Measurements from ENCODE around the gene OMP. TPM values are rescaled to one million over a fixed set of nuclear protein-coding genes. Genes with fewer than 3 reads are reported as not detected.

OMP gene
- total RNA-seq, 2 donors from 2014 or later = 0.76 TPM; not detected in 1

DNA sequence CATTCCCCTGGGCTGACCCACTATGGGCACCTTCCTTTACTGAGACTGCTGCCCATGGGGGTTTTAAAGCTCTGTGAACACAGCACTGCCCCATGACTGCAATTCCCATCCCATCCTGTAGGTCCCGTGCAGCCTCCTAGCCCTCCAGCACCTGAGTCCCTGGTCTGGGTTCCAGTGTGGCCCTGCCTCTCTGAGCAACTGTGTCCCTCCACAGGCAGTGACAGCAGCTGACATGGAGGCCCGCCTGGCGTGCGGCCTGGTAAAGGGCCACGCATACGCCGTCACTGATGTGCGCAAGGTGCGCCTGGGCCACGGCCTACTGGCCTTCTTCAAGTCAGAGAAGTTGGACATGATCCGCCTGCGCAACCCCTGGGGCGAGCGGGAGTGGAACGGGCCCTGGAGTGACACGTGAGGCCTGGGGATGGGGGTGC lies 12.6 kb downstream of the OMP start:
- intact Hi-C loops (cut with DNase I) = no loop called here
- no peak for DNase-seq (ENCODE audit: low spot score)

DNA sequence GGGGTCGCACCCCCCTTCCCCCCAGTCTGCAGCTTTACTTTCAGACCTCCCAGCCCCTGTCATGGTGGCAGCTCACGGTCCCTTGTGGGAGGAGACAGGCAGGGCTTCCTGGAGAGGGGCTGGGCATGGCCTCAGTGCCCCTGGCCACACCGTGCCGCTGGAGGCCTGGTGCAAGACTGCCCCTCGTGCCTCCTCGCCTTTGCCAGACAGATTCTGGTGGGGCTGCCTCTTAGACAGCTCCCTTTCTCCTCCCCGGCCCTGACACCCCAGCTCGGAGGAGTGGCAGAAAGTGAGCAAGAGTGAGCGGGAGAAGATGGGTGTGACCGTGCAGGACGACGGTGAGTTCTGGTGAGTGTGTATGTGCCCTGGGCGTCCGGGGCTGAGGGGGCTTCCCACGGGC lies 13.3 kb downstream of the OMP start:
- intact Hi-C loops (cut with DNase I) = no loop called here
- no peak for DNase-seq (ENCODE audit: low spot score)

DNA sequence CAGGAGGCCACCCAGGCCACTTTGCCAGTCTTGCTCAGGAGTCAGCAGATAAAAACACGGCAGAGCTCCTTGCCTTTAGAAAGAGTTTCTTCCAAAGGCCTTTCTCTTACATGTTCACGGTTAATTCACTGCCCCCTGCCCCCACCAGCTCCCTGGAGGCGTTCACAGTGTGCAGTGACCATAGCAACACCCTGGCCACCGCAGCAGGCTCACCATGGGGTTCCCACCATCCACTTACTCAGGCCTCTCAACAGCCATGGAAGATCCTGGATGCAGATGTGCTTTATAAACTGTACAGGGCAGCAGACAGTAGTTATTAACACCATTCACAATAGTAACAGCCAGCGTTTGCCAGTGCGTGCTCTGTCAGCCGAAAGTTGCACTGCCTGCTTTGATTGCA lies 14.9 kb downstream of the OMP start:
- no peak for DNase-seq (ENCODE audit: low spot score)
- intact Hi-C loops (cut with DNase I) = no loop called here

DNA sequence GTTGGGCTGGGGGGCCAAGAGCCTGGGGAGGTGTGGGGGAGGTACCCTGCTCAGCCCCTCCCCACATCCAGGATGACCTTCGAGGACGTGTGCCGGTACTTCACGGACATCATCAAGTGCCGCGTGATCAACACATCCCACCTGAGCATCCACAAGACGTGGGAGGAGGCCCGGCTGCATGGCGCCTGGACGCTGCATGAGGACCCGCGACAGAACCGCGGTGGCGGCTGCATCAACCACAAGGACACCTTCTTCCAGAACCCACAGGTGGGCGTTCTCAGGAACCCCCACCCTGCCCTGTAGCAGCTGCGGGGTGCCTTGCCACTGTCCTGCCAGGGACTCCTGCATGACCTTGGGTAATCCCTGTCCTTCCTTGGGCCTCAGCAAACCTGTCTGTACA lies 15.4 kb downstream of the OMP start:
- no peak for DNase-seq (ENCODE audit: low spot score)
- intact Hi-C loops (cut with DNase I) = no loop called here

DNA sequence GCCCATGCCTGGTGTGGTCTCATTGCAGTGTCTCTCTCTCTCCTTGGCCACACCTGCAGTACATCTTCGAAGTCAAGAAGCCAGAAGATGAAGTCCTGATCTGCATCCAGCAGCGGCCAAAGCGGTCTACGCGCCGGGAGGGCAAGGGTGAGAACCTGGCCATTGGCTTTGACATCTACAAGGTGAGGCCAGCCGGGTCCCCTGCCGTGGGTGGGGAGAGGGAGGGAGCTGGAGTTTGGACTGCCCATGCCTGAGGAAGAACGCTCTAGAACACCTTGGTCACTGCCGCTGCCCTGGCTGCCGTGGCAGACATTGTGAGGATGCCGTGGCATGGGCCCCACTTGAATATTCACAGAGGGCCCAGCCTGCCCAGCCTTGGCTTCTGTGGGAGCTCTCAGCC lies 16.3 kb downstream of the OMP start:
- intact Hi-C loops (cut with DNase I) = no loop called here
- no peak for DNase-seq (ENCODE audit: low spot score)

DNA sequence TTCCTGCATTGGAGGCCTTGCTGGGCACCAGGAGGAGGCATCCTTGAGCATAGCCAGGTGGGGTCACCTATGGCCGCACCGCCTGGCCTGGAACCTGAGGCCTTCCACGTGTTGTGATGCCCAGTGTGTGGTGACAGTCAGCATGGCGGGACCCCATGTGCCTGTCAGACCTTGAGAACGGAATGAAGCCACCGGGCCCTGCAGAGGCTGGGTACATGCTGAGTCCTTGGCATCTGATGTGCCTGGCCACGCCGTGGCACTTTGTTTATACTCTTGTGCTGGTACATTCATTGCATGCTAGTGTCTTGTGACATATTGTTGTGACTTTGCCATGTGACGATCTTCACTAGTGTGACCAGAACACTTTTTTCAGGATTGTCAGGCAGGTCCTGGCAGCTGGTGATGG lies 16.9 kb downstream of the OMP start:
- DNase-seq (ENCODE audit: low spot score) = no peak
- intact Hi-C loops (cut with DNase I) = no loop called here

DNA sequence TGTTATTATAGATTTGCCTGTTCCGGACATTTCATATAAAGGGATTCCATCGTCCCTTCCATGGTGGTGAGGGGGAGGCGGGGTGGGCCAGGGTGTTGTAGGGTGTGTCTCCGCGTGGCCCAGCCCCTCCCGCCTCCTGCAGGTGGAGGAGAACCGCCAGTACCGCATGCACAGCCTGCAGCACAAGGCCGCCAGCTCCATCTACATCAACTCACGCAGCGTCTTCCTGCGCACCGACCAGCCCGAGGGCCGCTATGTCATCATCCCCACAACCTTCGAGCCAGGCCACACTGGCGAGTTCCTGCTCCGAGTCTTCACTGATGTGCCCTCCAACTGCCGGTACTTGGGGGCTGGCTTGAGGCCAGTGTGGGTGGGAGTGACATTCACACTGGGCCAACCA lies 17.9 kb downstream of the OMP start:
- intact Hi-C loops (cut with DNase I) = loop anchor here (10.0 kb wide), 2 partner anchors 424 to 434 kb away; no protein-coding TSS in a partner anchor
- no peak for DNase-seq (ENCODE audit: low spot score)

DNA sequence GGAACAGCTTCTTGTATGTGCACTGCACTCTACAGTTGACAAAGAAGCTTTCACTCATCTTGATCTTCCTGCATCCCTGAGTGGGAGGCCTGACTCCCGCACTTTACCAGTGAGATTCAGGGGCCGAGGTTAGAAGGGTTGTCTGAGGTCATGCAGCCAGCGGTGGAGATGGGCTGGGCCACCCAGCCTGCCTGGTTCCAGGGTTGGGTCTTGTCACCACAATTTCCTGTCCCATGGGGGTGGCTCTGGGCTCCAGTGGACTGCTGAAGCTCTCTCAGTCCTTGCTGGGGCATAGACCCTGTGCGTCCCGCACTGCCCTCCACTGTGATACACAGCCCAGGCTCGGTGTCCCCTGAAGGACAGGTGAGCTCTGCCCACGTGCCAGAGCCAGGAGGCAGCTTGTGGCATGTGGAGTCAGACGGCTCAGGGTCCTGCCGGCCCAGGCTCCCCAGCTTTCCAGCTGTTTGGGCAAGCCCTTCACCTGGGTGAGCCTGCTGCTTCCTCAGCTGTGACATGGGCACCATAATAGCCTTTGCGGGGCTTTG lies 18.5 kb downstream of the OMP start:
- intact Hi-C loops (cut with DNase I) = loop anchor here (10.0 kb wide), 2 partner anchors 424 to 434 kb away; no protein-coding TSS in a partner anchor
- DNase-seq (ENCODE audit: low spot score) = no peak

DNA sequence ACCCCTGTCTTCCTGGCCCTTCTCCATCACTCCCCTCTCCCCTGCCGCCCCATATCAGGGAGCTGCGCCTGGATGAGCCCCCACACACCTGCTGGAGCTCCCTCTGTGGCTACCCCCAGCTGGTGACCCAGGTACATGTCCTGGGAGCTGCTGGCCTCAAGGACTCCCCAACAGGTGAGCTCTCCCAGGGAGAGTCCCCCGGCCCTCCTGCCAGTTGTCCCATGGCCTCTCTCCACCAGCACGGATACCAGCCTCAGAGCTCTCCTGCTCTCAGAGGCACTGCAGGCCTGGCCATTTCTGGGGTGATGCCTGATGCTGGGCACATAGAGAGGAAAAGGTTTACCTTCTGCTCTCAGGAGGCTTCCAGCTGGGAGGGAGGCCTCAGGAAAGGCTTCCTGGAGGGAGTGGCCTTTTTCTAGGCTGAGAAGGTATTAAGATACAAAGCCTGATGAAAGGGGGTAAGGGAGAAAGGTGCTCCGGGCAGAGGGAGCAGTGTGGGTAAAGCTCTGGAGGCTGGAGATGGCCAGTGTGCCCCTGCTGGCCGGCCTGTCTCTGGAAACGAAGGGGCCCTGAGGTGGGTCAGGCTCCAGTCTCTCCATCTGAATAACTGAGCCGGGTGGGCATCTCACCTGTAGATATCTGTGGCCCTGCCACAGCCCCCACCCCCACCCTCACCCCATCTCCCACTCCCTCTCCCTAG lies 19.4 kb downstream of the OMP start:
- no peak for DNase-seq (ENCODE audit: low spot score)
- intact Hi-C loops (cut with DNase I) = loop anchor here (10.0 kb wide), 2 partner anchors 423 to 433 kb away; no protein-coding TSS in a partner anchor

DNA sequence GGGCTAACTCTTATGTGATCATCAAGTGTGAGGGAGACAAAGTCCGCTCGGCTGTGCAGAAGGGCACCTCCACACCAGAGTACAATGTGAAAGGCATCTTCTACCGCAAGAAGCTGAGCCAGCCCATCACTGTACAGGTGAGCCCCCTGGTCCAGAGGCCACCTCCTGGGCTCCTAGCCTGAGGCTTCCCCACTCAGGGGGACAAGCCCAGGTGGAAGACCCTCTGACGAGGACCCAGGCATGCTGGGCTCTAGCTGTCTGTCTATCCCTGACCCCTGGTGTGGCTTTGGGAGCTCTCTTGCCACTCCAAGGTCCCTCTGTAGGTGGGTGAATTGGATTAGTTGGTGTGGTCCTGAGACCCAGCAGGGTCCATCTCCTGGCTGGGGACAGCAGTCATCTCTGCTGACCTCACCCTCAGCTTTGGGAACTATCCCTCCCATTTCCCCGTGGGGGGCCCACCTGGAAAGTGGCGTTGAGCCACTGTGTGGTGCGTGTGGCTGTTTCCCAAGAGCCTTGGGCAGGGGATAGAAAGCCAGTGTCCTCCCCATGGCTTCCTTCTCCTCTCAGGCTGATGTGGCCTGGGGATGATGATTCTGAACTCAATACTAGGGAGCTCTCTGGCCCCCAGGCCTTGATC lies 20.1 kb downstream of the OMP start:
- intact Hi-C loops (cut with DNase I) = loop anchor here (10.0 kb wide), 2 partner anchors 422 to 432 kb away; no protein-coding TSS in a partner anchor
- no peak for DNase-seq (ENCODE audit: low spot score)

DNA sequence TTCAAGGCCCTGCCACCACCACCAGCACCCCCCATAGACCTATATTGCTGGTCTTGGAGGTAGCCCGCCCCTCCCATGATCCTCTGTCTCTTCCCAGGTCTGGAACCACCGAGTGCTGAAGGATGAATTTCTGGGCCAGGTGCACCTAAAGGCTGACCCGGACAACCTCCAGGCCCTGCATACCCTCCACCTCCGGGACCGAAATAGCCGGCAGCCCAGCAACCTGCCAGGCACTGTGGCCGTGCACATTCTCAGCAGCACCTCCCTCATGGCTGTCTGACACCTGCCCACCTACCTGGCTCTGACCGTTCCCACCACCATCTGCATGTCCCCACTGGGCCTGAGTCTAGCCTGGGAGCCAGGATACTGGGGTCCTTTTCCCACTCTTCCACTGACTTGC lies 21.0 kb downstream of the OMP start:
- intact Hi-C loops (cut with DNase I) = loop anchor here (10.0 kb wide), 2 partner anchors 421 to 431 kb away; no protein-coding TSS in a partner anchor

DNA sequence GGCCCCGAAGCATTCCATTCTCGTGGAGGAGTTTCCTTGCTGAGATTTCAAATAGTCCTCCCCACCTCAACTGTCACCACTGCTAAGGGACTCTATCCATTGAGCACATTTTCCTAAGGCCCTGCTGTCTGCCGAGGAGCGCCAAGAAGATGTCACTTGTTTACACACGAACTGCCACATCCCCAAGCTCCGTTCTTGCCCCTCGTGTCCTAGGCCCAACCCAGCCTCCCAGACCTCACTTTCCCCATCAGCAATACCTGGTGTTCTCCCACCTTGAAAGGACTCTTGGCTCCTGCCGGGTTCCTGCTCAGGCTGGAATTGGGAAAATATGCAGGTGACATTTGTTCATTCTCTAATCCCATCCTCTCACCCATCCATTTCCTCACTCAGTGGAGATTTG lies 21.4 kb downstream of the OMP start:
- no peak for DNase-seq (ENCODE audit: low spot score)
- intact Hi-C loops (cut with DNase I) = loop anchor here (10.0 kb wide), 2 partner anchors 421 to 431 kb away; no protein-coding TSS in a partner anchor

More for the DNA sequence above, 21.0 kb downstream of the OMP start:
- DNase-seq (ENCODE audit: low spot score) = no peak

DNA sequence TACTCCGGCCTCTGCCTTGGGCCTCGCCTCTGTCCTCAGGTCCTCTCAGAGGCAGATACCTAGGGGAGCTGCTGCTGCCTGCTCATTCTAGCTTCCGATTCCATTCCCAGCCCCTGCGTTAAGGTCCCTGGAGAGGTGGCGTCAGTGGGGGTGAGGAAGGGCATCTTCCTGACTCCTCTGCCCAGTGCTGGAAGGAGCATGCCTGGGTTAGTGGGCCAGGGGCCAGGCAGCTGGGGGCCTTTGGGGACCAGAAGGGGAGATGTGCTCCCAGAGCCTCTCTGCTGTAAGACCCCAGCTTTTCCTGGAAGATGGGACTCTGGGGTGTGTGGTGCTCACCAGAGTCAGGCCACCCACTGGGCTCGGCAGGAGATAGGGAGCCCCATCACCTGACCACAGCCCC lies 21.8 kb downstream of the OMP start:
- intact Hi-C loops (cut with DNase I) = loop anchor here (10.0 kb wide), 2 partner anchors 420 to 430 kb away; no protein-coding TSS in a partner anchor
- DNase-seq (ENCODE audit: low spot score) = no peak

DNA sequence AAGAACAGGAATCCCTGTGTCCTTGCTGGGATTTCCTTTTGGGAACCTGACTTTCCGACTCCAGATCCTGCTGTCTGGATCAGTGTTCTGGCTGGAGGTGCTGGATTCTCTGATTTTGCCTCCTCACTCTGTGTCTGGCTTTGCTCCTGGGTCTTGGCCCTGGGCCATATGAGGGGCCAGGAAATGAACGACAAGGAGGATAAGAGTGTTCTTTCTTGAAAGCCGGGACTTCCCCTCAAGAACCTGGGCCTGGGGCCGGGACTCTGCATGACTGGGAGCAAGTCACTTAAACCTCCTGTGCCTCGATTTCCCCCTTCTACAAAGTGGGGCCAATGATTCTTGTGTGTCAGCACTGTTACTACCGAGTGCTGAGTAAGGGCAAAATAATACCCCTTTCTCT lies 22.6 kb downstream of the OMP start:
- no peak for DNase-seq (ENCODE audit: low spot score)
- intact Hi-C loops (cut with DNase I) = loop anchor here (5.0 to 10.0 kb wide), 3 partner anchors 62 to 430 kb away; no protein-coding TSS in a partner anchor

DNA sequence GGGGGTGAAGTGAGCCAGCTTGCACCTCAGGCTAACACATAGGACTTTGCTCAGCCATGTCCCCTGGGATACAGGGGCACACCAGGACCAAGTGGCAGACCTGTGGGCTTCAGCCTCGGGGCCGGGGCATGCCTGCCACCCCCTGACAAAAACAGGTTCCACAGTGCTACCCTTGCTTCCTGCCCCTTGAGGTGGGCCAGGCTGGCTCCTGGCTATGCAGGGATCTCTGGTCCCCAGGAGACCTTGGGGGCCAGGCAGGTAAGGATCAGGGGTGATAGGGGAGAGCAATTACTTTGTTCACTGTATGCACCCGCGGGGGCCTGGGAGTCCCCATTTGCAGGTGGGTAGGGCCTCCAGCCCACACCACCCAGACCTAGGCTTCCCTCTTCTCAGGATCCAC lies 23.1 kb downstream of the OMP start:
- no peak for DNase-seq (ENCODE audit: low spot score)
- intact Hi-C loops (cut with DNase I) = loop anchor here (5.0 to 10.0 kb wide), 3 partner anchors 62 to 429 kb away; no protein-coding TSS in a partner anchor

DNA sequence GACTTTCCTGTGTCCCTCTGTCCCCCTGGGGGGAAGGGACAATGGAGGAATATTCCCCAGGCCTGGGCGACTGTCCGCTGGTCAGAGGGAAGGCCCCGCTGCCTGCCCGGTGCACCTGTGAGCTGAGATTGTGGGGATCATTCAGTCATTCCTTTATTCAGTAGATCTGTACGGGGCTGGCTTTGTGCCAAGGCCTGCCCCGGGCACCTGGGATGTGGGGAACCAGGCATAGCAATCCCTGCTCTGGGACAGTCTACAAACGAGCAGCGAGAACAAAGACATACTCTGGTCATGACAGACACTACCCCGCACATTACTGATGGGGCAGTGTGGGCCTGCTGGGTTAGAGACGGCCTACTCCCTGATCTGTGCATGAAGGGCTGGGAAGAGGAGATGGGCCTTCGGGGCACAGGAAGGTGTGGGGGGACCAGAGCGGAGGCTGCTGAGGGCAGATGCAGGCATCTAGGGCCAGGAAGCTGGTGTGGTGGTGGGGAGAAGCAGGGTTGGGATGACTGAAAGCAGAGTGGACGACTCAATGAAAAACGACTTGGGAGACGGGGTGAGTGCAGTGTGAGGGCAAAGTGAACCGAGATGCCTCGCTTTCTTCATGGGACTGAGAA lies 23.6 kb downstream of the OMP start:
- intact Hi-C loops (cut with DNase I) = loop anchor here (5.0 to 10.0 kb wide), 3 partner anchors 61 to 429 kb away; no protein-coding TSS in a partner anchor
- DNase-seq (ENCODE audit: low spot score) = no peak

DNA sequence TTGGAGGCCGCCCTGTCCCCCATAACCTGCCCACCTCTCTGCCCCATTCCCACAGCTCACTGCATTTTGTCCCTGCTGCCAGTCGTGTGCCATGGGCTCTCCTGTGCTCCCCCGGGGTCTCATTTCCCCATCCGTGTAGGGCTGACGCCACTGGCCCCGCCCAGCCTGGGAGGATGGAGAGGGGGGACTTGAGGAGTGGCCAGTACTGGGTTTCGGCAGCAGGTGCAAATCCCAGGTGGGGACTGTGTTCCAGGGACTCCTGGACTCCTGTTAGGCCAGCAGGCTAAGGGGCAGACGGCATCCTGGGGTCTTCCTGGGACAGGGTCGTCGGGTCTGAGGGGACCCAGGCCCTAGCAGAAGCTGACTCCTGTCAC lies 24.2 kb downstream of the OMP start:
- no peak for DNase-seq (ENCODE audit: low spot score)
- intact Hi-C loops (cut with DNase I) = loop anchor here (5.0 to 10.0 kb wide), 3 partner anchors 60 to 428 kb away; no protein-coding TSS in a partner anchor

DNA sequence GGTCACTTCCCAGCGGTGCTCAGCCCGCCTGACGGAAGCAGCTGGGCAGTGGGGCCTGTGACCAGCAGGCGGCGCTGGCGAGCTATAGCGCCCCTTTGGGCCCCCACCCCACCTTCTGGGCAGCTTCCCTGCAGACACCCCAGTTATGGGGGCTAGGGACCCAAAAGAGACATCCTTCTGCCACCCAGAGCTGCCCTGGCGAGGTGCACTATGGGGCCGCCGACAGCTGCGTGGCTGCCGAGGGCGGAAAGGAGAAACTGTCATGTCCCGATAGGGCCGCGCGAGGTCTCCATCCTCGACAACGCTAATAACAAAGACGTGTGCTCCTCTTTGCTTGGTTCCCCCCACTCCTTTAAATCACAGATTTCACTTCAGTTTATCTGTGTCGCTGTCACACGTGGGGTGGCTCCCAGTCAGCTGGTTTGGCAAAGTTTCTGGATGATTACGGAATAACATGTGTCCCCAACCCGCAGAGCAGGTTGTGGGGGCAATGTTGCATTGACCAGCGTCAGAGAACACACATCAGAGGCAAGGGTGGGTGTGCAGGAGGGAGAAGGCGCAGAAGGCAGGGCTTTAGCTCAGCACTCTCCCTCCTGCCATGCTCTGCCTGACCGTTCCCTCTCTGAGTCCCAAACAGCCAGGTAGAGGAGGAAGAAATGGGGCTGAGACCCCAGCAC lies 24.7 kb downstream of the OMP start:
- intact Hi-C loops (cut with DNase I) = loop anchor here (5.0 to 10.0 kb wide), 3 partner anchors 60 to 427 kb away; no protein-coding TSS in a partner anchor
- DNase-seq (ENCODE audit: low spot score) = peak; percentile 87
